Endodermal cell (in vitro differentiated cells): Measurements from ENCODE around the gene ZNF236. TPM values are rescaled to one million over a fixed set of nuclear protein-coding genes. Genes with fewer than 3 reads are reported as not detected.

ENCODE experiments used
- DNase-seq: peaks from one replicate; pipeline ENCODE4 v3.0.0-alpha.2; 2017
- H3K27ac ChIP-seq: 2 replicates; pipeline ENCODE4 v1.5.1; 2013; ENCODE audit warnings: mild to moderate bottlenecking, low read depth, low read length, moderate library complexity
- H3K27me3 ChIP-seq: 2 replicates; pipeline ENCODE4 v1.6.1; 2013; ENCODE audit warnings: mild to moderate bottlenecking, low read length, moderate library complexity; ENCODE audit not compliant: insufficient read depth, control insufficient read depth, poor library complexity, severe bottlenecking
- H3K36me3 ChIP-seq: 2 replicates; pipeline ENCODE4 v1.7.0; 2013; ENCODE audit warnings: mild to moderate bottlenecking, low read length, moderate library complexity; ENCODE audit not compliant: control insufficient read depth, insufficient read depth
- H3K4me1 ChIP-seq: one replicate; pipeline ENCODE4 v1.7.0; 2013; ENCODE audit warnings: low read length; ENCODE audit not compliant: control insufficient read depth, insufficient read depth
- H3K4me3 ChIP-seq: 2 replicates; pipeline ENCODE4 v1.5.1; 2013; ENCODE audit warnings: mild to moderate bottlenecking, low read length, moderate library complexity
- H3K9ac ChIP-seq: 2 replicates; pipeline ENCODE4 v1.6.1; 2013; ENCODE audit warnings: mild to moderate bottlenecking, low read length, moderate library complexity; ENCODE audit not compliant: poor library complexity, severe bottlenecking; ENCODE audit errors: extremely low read depth
- H3K9me3 ChIP-seq: 2 replicates; pipeline ENCODE4 v1.6.1; 2013; ENCODE audit warnings: mild to moderate bottlenecking, low read length, moderate library complexity; ENCODE audit not compliant: control insufficient read depth
- H3K27ac Mint-ChIP-seq: 2 replicates; pipeline ENCODE4 v1.8.0; 2020; ENCODE audit warnings: mixed read lengths
- H3K27me3 Mint-ChIP-seq: 2 replicates; pipeline ENCODE4 v1.8.0; 2021; ENCODE audit warnings: mild to moderate bottlenecking, mixed read lengths; ENCODE audit not compliant: insufficient read depth
- H3K36me3 Mint-ChIP-seq: 2 replicates; pipeline ENCODE4 v1.8.0; 2020; ENCODE audit warnings: low read depth, mixed read lengths
- H3K4me1 Mint-ChIP-seq: 2 replicates; pipeline ENCODE4 v1.8.0; 2020; ENCODE audit warnings: mixed read lengths
- H3K4me3 Mint-ChIP-seq: 2 replicates; pipeline ENCODE4 v1.8.0; 2020; ENCODE audit warnings: mild to moderate bottlenecking, moderate library complexity, mixed read lengths
- H3K9me3 Mint-ChIP-seq: 2 replicates; pipeline ENCODE4 v1.8.0; 2020; ENCODE audit warnings: mild to moderate bottlenecking, mixed read lengths
- WGBS, 2 experiments: methylation state at CpG; one replicate each; pipeline versions ENCODE4 v1.1.5 to v1.1.7; 2013; ENCODE audit warnings: missing lambda C conversion rate in 2 of 2, mixed read lengths in 1 of 2; ENCODE audit not compliant: insufficient coverage in 1 of 2, insufficient read length in 1 of 2; 5-methylcytosine and 5-hydroxymethylcytosine counted together
- total RNA-seq, 2 donors: library from RNA; stranded (reverse); fragmentation: NEBNext Ultra II Directional in 1 of 2; extraction: Animal tissue kit (Norgen Biotek cat#: 25700) in 1 of 2; gene quantifications; 2 replicates in 1 of 2; 3 replicates in 1 of 2; pipeline ENCODE4 v1.2.1, GENCODE V29; 2021
- TF ChIP-seq, protein P1 (sequence below): fragments of 200-600 bp; sonication (generic); conservative IDR thresholded peaks from 2 replicates; pipeline ENCODE4 v1.5.0; 2021; ENCODE audit warnings: antibody characterized with exemption, mild to moderate bottlenecking

ZNF236 gene
- total RNA-seq, 2 donors from 2014 or later, result 27.0 to 28.3 TPM

DNA sequence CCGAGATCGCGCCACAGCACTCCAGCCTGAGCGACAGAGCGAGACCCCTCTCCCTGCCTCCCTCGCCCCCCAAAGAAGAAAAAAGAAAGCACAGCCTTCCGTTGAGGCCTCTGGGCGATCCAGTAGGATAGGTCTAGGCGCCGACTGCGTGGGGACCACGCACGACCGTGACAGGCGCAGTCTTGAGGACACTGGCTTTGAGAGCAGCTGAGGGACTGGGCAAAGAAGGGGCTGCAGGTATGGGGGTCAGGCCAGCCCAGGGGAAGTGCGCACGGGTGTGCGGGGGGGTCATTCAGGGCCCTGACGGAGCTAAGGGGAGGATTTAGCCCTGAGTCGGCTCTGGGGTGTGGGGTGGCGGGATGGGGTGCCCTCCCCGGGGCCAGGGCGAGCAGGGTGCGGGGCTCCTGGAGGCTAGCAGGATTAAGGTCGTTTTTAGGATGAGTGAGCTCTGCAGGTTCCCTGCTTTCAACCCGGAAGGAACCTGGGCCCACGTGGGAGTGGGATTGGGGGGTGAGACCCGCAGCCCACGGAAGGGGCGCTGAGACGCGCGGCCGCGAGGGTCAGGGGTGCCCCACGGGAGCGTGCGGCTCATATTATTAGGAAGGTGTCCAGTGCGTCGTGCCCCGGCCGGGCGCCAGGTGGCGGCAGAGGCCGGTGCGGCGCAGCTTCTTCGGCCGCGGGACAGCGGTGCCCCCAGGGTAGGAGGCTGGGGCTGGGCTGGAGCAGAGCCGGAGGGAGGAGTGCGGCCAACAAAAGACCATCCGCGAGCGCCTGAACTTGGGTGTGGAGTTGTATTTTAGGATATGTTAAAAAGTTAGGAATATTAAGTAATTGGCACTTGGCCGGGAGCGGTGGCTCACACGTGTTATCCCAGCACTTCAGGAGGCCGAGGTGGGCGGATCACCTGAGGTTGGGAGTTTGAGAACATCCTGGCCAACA, 20.5 kb upstream of the ZNF236 start:
- peak; percentile 85 for DNase-seq
- Mint-ChIP-seq H3K36me3 (no peaks in the 10 kb centered on the region), H3K4me3 (peak overlapping the region; percentile 49), H3K27me3 (peaks cover 8% of the 10 kb centered on the region), H3K4me1 (peaks cover 1% of the 10 kb centered on the region), H3K9me3 (peaks cover 9% of the 10 kb centered on the region), H3K27ac (no peak overlapping the region)
- TF ChIP-seq, protein P1, sequence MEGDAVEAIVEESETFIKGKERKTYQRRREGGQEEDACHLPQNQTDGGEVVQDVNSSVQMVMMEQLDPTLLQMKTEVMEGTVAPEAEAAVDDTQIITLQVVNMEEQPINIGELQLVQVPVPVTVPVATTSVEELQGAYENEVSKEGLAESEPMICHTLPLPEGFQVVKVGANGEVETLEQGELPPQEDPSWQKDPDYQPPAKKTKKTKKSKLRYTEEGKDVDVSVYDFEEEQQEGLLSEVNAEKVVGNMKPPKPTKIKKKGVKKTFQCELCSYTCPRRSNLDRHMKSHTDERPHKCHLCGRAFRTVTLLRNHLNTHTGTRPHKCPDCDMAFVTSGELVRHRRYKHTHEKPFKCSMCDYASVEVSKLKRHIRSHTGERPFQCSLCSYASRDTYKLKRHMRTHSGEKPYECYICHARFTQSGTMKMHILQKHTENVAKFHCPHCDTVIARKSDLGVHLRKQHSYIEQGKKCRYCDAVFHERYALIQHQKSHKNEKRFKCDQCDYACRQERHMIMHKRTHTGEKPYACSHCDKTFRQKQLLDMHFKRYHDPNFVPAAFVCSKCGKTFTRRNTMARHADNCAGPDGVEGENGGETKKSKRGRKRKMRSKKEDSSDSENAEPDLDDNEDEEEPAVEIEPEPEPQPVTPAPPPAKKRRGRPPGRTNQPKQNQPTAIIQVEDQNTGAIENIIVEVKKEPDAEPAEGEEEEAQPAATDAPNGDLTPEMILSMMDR, result peak; percentile 96
- H3K9ac ChIP-seq, result no peak overlapping the region
- H3K4me1 ChIP-seq, result no peaks in the 10 kb centered on the region
- no peaks in the 10 kb centered on the region for H3K36me3 ChIP-seq
- 42 to 54% methylated on average over 23 to 61 of the region's 61 CpGs for WGBS, 2 experiments
- H3K27ac ChIP-seq, result no peak overlapping the region
- no peaks in the 10 kb centered on the region for H3K9me3 ChIP-seq
- H3K27me3 ChIP-seq, result no peaks in the 10 kb centered on the region
- H3K4me3 ChIP-seq, result no peak overlapping the region

- Mint-ChIP-seq H3K36me3 (no peaks in the 10 kb centered on the region), H3K9me3 (peaks cover 5% of the 10 kb centered on the region), H3K27me3 (peaks cover 8% of the 10 kb centered on the region), H3K27ac (no peak overlapping the region), H3K4me3 (no peak overlapping the region), H3K4me1 (peaks cover 2% of the 10 kb centered on the region)
- Histone ChIP-seq H3K36me3 (no peaks in the 10 kb centered on the region), H3K27me3 (no peaks in the 10 kb centered on the region), H3K9me3 (no peaks in the 10 kb centered on the region), H3K27ac (no peak overlapping the region), H3K9ac (no peak overlapping the region), H3K4me3 (no peak overlapping the region), H3K4me1 (no peaks in the 10 kb centered on the region)
- TF ChIP-seq, protein P1, result no peak
- no peak for DNase-seq
- 54 to 55% methylated on average over 5 of the region's 5 CpGs for WGBS, 2 experiments
These were observed 18.9 kb upstream of the ZNF236 start for GRCh38 chr18:76803413-76803812.

GRCh38 chr18:76803814-76804213, 18.5 kb upstream of the ZNF236 start:
- H3K9me3 ChIP-seq, result no peaks in the 10 kb centered on the region
- TF ChIP-seq, protein P1, result peak; percentile 83
- H3K9me3 Mint-ChIP-seq, result peaks cover 2% of the 10 kb centered on the region
- no peaks in the 10 kb centered on the region for H3K27me3 ChIP-seq
- H3K4me3 Mint-ChIP-seq, result no peak overlapping the region
- H3K27ac ChIP-seq, result no peak overlapping the region
- peaks cover 5% of the 10 kb centered on the region for H3K4me1 Mint-ChIP-seq
- DNase-seq, result peak; percentile 91
- no peak overlapping the region for H3K9ac ChIP-seq
- no peaks in the 10 kb centered on the region for H3K36me3 ChIP-seq
- peaks cover 3% of the 10 kb centered on the region for H3K36me3 Mint-ChIP-seq
- H3K4me3 ChIP-seq, result no peak overlapping the region
- H3K4me1 ChIP-seq, result no peaks in the 10 kb centered on the region
- no peak overlapping the region for H3K27ac Mint-ChIP-seq
- 15 to 22% methylated on average over 8 to 11 of the region's 11 CpGs for WGBS, 2 experiments
- peaks cover 8% of the 10 kb centered on the region for H3K27me3 Mint-ChIP-seq
